Measurements from ENCODE around the gene RET. TPM values are rescaled to one million over a fixed set of nuclear protein-coding genes. Genes with fewer than 3 reads are reported as not detected.

RET gene
- total RNA-seq, 1 donor from 2014 or later, result 2.3 TPM

DNA sequence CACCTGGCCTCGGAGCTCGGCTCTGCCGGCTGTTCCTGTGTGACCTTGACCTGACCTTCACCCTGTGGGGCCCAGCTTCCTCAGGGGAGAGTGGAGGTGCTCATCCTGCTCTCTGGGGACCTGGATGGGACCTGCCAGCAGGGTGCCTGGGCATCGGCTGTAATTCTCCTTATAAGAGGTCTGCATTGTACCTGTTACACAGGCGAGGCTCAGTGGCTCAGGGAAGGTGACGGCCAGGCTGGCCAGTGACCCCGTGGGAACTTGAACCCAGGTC is 29.0 kb downstream of the RET start:
- no peak for DNase-seq (ENCODE audit: extremely low read depth, low read depth, low spot score)

DNA sequence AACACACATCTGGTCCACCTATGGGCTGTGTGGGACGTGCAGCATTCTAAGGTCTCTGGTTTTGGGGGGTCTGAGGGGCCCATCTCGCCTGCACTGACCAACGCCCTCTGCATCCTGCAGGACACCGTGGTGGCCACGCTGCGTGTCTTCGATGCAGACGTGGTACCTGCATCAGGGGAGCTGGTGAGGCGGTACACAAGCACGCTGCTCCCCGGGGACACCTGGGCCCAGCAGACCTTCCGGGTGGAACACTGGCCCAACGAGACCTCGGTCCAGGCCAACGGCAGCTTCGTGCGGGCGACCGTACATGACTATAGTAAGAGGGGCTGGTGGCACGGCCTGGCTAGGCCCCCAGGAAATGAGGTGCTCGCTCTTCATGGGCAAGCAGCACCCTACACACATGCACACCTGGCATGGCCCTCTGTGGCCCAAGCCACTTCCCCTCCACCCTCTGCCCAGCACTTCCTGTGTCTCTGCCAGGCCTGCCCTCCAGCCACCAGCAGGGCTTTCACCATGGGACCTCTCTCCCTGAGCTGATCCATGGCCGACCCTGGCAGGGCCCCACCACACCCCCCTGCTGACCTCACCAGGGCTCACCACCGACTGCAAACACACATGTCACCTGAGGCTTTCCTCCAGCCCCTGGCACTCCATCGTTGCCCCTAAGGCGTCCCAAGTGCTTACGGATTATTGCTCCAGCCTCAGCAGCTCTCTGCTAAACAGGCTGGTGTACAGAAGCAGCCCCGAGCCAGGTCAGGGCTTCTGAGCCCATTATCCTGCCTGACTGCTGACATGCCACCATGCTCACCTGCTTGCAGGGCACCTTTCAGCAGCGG is 29.6 kb downstream of the RET start:
- no peak for DNase-seq (ENCODE audit: extremely low read depth, low read depth, low spot score)

DNA sequence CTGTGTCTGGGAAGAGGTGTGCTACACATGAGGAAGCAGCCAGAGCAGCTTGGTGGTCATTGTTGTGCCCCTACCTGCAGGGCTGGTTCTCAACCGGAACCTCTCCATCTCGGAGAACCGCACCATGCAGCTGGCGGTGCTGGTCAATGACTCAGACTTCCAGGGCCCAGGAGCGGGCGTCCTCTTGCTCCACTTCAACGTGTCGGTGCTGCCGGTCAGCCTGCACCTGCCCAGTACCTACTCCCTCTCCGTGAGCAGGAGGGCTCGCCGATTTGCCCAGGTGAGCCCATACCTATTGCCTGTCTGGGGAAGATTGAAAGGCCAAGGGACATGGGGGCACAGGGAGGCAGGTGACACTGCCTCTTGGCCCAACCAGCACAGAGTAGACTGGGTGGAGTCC is 32.1 kb downstream of the RET start:
- DNase-seq (ENCODE audit: extremely low read depth, low read depth, low spot score), result no peak

DNA sequence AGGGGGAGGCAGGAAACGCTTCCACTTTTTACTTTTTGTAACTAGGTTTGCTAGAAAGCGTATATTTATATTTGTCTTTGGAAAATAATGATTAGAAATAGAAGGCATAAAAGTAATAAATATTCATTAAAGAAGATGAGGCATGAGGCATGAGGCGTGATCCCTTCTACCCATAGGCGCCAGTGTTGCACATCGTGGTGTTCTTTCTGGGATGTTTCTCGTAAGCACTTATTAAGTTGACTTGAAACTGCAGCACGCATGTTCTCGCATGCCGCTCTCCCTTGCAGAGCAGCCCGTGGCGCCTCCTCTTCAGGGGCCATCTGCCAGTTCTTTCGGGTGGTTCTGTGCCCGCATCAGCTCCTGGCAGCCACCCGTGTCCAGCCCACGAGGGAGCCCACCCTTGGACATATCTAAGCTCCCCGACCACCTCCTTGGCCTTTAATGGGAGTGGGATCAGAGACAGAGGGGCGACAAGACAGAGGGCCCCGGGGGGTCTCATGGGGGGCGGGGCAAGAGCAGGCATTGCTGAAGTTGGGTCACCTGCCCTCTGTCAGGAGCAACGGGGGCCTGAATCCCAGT is 32.9 kb downstream of the RET start:
- DNase-seq (ENCODE audit: extremely low read depth, low read depth, low spot score), result no peak

DNA sequence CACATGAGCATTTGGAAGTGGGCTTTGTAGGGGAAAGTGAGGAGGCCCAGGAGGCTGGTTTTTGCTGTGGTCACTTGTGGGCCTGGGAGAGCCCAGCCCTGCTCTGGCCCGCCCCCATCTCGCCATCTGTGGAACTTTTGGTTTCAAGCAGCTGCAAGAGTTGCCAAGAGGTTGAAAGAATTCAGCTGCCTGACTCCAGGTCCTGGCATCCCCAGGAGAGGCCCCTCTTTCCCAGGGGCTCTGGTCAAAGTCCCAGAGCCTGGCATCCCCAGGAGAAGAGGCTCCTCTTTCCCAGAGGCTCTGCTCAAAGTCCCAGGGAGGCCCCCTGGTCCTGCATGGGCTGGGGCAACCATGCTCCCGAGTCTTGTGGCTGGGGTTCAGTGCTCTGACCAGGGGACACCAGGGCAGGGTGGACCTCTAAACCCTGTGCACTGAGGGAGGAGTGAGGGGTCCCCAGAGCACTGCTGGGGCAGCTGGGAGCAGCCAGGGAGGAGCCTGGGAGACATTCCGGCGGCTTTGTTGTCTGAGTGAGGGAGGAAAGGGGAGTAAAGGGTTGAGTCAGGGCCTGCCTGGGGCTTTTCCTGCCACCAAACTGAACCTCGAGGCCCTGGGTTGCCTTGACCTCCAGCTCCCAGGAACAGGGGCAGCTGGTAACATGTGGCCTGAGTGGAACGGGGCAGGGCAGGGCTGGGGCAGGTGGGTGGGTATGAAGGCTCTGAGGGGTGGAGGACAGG is 33.6 kb downstream of the RET start:
- DNase-seq (ENCODE audit: extremely low read depth, low read depth, low spot score), result no peak

DNA sequence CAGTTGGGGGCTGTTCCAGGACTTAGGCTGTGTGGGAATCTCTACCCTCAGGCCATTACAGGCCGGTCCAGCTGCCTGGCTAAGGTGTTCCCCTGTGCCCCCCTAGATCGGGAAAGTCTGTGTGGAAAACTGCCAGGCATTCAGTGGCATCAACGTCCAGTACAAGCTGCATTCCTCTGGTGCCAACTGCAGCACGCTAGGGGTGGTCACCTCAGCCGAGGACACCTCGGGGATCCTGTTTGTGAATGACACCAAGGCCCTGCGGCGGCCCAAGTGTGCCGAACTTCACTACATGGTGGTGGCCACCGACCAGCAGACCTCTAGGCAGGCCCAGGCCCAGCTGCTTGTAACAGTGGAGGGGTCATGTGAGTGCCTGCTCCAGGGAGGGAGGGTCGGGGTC is 34.2 kb downstream of the RET start:
- no peak for DNase-seq (ENCODE audit: extremely low read depth, low read depth, low spot score)

DNA sequence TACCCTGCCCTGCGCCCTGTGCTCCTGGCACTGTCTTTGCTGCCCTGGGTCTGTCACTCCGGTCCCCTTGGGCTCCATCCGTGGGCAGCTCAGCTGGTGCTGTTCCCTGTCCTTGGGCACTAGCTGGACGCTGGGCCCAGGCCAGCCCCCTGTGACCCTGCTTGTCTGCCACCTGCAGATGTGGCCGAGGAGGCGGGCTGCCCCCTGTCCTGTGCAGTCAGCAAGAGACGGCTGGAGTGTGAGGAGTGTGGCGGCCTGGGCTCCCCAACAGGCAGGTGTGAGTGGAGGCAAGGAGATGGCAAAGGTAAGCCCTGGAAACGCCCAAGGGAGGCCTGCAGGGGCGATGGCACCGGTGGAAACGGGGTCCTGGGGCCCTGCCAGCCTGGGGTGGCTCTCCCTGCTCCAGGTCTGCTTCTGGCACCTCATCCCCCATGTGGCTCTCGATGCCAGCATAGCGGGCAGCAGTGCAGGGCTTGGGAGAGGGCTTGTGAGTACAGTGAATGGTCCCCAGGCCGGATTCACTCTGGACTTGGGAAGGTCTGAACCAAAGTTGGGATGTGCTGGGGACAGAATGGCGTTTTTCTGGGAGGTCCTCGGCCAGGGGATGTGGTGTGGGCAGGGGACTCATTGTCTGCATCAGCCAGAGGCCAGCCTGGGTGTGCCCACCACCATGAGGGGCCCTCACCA is 35.2 kb downstream of the RET start:
- DNase-seq (ENCODE audit: extremely low read depth, low read depth, low spot score), result no peak

DNA sequence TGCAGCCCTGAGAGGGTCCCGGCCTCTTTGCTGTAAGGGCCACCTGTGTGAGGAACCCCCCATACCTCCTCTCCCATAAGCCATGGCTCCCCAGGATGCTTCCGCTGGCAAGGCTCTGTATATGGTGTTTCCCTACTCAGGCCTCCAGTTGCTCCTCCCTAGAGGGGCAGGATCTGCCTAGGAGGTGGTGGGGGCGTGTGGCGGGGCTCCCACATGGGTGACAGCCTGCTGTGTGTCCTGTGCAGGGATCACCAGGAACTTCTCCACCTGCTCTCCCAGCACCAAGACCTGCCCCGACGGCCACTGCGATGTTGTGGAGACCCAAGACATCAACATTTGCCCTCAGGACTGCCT is 35.7 kb downstream of the RET start:
- DNase-seq (ENCODE audit: extremely low read depth, low read depth, low spot score), result no peak

DNA sequence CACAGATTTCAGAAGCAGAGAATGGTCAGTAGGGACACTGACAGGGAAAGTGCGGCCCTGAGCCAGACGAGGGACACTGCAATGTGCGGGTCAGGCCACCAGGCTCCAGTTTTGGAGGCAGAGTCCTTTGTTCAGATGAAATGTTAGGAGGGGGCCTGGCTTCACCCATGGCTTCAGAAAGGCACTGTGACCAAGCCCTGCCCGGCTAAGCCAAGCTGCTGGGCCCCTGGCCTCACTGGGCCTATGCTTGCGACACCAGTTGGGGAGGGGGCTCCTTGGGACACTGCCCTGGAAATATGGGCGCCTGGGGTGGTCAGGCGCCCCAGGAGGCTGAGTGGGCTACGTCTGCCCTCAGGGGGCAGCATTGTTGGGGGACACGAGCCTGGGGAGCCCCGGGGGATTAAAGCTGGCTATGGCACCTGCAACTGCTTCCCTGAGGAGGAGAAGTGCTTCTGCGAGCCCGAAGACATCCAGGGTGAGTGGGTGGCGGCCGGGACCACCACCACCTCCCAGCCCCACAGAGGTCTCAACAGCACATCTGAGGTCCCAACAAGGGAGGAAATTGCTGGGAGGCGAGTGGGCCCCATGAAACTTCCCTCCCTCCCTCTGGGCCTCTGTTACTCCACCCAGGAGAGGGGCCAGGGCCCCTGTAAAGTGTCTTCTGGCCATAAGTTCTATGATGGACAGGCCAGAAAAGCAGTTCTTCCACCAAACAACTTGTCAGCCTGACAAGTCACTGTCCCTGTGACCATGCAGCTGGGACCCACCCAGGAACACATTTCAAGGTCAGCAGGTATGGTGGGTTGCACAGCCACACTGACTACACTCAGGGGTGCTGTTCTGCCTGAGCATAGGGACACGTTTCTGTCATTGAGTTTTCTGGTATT is 36.6 kb downstream of the RET start:
- DNase-seq (ENCODE audit: extremely low read depth, low read depth, low spot score), result no peak

DNA sequence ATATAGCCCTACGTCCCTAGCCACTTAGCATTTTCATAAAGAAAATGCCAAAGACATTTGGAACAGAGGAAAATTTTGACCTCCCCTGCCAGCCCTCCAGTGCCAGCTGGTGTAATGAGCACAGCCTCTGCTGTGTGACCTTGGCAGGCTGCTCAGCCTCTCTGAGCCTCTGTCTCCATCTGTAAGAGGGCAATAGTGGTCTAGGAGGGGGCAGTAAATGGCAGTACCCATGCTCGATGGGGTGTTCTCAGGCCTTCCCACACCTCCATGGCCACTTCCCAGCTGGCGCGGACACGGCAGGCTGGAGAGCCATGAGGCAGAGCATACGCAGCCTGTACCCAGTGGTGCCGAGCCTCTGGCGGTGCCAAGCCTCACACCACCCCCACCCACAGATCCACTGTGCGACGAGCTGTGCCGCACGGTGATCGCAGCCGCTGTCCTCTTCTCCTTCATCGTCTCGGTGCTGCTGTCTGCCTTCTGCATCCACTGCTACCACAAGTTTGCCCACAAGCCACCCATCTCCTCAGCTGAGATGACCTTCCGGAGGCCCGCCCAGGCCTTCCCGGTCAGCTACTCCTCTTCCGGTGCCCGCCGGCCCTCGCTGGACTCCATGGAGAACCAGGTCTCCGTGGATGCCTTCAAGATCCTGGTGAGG is 37.3 kb downstream of the RET start:
- no peak for DNase-seq (ENCODE audit: extremely low read depth, low read depth, low spot score)

DNA sequence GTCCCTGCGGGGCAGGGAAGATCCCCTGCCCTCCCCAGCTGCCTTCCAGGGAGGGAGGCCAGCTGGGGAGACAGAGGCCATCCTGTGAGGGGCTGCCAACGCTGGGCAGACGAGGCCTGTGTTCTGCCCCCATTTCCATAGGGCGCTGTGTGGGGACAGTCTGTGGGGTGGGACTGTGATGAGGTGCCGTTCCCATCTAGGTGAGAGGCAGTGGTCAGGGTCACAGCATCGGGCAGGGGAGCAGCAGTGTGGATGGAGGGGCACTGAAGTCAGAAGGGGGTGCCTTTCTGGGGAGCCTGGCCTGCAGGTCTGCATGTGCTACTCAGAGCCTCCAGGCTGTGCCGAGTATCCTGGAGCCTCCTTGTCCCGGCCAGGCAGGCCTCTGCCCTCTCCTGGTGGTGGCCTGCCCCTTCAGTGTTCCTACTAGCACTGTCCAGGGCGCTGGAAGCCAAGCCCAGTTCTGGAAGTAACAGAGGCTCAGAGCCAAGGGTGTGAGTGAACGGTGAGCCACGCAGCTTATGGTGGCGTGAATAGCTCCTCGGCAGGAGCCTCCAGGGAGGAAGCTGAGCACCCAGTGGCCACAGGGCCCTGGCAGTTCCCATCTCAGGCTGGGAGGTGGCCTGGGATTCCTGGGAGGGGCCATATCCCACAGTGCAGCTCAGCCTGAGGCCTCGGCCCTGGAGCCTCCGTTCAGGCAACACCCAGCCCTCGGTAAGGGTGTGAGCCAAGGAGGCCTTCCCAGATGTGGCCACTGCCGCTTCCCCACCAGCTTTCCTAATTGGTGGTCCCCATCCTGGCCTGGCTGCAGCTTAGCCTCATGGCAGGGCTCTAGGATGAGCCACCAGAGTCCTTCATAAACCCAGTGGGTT is 38.1 kb downstream of the RET start:
- DNase-seq (ENCODE audit: extremely low read depth, low read depth, low spot score), result no peak

DNA sequence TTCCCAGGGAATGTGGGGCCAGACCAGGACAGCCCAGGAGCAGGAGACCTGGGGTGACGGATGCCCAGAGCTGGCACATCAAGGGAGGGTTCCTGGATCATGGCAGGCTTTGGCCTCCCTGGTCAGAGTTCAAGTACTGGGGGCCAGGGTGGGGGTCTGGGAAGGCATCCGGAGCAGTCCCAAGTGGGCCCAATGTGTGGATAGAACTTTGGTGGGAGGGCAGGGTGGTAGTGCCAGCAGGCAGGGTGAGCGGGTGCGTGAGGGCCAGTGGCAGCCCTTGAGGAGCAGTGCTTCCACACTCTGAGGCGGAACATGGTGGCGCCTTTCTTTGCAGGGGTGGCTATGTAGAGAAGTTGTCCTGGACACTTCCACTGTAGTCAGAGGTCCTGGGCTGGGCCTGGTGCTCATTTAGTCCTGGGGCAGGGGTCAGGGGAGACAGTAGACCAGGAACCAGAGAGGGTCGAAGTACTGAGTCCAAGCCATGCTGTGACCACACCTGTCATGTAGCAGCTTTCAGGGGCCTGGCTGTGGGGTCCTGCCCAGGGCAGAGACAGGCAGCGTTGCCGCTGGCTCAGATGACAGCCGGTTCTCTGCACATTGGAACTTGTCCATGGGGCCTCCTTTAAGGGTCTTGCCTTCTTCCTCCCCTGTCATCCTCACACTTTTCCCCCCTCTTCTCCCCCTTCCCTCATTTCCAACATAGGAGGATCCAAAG is 39.2 kb downstream of the RET start:
- DNase-seq (ENCODE audit: extremely low read depth, low read depth, low spot score), result no peak

DNA sequence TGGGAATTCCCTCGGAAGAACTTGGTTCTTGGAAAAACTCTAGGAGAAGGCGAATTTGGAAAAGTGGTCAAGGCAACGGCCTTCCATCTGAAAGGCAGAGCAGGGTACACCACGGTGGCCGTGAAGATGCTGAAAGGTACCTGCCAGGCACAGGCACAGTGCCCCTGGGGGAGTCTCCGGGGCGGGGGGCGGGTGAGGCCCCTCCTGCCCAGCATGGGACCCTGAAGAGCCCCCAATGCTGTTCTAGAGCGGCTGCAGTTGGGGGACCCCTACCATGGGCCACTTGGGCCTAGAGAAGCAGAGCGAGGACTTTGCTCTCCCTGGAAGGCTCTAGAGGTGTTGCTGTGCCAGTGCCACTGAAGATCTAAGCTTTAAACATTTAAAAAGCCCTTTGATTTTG is 39.7 kb downstream of the RET start:
- DNase-seq (ENCODE audit: extremely low read depth, low read depth, low spot score), result no peak

DNA sequence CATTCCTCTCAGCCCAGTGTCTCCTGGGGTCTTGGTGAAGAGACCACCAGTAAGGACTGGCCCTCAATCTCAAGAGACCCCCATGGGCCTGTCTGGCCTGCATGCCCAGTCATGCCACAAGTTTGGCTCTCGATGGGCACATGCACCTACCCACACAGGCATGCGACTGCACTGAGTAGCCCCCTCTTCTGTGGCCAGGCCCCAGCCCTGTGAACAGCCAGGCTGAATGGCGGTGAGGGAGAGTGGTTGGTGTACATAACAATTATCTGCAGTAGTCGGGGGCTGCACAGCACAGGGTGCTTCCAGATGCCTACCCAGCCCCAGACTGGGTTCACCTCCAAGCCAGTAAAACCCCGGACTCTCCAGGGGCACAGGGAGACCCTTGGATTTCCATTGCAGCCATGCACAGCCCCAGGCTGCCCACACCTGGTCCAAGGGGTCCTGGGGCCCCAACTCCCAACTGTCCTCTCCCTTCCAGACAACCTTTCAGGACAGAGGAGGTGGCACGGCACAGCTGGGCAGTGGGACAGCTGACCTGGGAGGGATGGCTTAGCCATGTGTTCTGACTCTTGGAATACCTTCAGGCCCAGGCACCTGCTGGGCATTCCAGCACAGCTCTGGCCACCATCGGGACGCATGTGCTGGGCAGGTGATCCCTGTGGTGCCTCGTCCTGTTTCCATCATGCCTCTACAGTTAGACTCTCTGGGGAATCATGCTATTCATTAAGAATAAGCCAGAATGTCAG is 40.3 kb downstream of the RET start:
- DNase-seq (ENCODE audit: extremely low read depth, low read depth, low spot score), result no peak

DNA sequence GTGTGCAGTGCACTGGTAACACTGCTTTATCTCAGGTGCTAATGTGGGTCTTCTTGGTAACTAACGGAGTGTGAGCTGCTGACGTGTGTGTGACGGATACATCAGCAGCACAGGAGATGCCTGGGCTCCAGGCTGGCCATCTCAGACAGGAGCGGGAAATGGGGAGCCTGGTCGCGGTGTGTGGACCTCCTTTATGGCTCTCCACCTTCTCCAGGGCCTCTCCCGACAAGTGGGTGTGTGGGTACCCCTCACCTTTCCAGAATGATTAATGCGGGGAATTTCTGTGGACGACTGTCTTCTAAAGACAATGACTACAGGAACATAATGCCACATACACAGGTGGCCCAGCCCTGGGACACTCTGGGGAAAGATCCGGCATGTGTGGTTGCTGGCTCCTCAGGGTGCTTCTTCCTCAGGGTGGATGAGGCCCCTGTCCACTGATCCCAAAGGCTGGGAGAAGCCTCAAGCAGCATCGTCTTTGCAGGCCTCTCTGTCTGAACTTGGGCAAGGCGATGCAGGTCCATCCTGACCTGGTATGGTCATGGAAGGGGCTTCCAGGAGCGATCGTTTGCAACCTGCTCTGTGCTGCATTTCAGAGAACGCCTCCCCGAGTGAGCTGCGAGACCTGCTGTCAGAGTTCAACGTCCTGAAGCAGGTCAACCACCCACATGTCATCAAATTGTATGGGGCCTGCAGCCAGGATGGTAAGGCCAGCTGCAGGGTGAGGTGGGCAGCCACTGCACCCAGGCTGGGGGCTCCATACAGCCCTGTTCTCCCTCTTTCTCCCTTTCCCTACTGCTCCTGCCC is 41.1 kb downstream of the RET start:
- DNase-seq (ENCODE audit: extremely low read depth, low read depth, low spot score), result no peak

DNA sequence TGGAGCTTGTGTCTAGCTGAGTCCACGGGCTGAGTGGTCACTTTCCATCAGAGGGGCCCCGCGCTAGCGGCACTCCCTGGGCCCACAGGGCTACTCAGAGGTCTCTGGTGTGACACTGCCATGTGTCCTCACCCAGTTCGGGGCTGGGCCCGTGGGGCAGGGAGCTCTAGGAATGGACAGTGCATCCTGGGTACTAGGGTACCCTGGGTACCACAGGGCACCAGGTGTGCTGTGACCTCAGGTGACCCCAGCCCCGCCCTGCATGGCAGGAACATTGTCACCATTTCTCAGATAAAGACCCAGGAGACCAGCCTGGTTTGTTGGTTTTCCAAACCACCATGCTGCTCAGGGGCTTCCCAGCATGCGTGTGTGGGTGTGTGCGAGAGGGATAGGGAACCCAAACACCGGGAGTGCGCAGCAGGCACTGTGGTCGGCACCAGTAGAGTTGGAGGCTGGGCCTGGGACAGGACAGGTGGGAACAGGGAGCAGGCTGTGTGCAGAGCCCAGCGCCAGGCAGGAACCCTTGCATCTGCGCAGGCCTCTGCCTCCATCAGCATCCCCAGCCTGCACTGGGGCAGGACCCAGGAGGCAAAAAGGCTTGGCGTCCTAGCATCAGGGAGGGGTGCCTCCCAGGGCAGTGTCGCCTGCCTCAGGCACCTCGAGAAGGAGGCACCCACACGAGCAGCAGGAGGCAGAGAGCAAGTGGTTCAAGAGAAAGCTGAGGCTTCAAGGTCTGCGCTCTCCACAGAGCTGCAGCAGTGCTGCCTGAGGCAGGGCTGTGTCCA is 42.0 kb downstream of the RET start:
- no peak for DNase-seq (ENCODE audit: extremely low read depth, low read depth, low spot score)

All from glomerular endothelial cell (primary cell).